ENCODE measurements around the gene NUP88.
"Not testable (repeated sequence)": the region's sequence is repeated elsewhere in the genome, so short reads cannot be mapped to it uniquely, and the experiment has no call there.

NUP88 gene

GRCh38 chr17:5419356-5419958, at the start of gene NUP88:
Gene NUP88 (minus strand): TSS chr17:5419662. CDS start chr17:5419650, 12 bp downstream.
- DNase-seq, result peak; percentile 97

GRCh38 chr17:5468075-5468473, 48.6 kb upstream of the NUP88 start:
- no peak for DNase-seq

DNA sequence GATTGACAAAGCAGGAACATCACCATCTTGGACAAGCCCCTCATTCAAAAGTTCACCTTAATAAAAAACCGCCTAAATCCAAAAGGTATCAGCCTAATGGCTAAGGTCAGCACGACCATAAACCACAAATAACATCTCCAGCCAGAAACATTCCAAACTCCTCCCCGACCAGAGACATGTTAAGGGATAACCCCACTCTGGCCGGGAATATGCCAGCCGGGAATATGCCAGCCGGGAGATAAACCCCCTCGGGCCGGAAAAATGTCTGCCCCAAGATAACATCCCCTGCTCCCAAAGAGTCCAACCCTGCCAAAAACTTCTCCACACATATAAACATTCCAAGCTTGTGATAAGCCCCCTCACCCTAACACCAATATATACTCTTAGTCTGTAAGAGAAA, 48.0 kb upstream of the NUP88 start:
- DNase-seq, result no peak

DNA sequence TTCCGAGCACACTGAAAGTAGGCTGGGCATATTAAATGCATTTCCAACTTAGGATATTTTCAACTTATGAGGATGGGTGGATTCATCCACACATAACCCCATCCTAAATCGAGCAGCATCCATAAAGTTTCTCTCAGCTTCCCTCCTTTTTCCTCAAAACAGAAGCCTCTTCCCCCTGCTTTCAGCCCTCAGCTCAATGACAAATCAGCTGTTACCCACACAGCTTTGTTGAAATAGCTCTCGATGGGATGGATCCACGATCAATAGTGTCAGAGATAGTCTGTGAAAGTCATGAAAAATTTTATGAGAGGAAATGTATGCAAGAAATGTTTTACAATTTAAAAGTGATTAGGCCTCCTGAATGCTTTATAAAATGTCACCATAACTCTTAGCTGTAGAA, 46.8 kb upstream of the NUP88 start:
- DNase-seq, result no peak

DNA sequence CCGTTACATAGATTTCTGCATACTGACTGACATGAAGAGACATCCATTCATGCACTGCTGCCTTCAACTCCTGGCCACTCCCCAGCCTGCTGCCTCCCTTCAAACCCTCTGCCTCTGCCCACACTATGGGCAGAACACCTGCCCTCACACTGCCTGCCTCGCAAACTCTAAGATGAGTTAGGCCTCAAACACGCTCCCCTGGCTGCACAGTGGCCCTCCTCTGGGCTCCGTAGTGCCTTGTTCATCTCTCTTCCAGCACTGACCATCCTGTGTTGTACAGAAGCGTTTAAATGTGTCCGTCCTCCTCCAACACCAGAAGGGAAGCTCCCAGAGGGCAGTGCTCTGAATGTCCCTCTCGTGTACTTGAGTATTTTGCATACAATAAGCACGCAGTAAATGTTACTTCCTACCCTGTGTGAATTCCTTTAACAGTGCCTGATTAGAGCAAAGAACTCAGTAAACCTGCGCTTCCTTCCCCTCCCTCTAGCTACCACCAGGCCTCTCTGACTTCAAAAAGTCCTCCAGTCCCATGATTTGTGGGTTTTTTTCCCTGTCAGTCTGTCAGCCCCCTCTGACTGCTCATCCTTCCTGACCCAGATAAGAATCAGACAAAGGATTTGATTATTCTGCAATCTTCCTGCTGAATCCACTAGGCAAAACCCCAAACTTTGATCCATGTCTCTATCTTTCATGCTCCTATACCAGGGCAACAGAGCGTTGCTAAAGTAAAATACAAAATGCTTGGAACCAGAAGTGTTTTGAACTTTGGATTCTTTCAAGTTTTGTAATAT, 45.5 kb upstream of the NUP88 start:
- DNase-seq, result no peak

DNA sequence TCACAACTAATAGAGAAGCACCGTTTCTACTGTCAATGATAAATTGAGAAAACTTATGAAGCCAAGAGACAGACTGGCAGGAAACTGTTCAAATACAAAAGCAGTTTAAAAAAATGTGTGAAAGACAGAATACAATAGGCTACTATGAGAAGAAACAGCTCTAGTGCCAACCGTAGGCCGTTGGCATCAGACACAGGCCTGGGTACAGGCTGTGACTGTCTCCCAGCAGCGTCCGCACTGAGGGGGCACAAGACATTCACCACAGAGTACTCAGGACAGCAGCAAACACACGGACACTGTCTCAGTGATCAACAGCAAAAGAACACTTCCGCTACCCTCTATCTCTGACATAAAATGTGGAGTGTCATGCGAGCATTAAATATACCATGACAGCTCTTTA, 27.3 kb upstream of the NUP88 start:
- DNase-seq, result no peak

DNA sequence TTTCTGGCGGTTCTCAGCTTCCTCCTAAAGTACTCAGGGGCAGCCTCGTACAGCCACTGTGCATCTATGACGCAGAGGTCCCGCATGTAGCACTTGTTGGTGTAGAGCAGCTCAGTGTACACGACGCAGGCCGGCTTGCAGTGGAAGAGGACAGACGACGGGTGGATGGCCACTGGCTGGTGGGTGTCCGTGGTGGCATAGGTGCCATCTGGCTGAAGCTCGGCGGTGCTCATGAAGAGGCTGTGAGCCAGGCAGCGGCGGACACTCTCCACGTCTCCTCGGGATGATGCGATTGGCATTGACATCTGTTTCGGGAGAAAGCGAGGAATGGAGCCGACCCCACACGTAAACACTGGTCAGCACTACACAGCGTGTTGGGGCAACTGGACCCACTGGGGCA, 24.7 kb upstream of the NUP88 start:
- no peak for DNase-seq

- DNase-seq, result no peak
Measured at GRCh38 chr17:5443728-5444127, 24.3 kb upstream of the NUP88 start.

- DNase-seq, result no peak
Measured at GRCh38 chr17:5439446-5439764, 19.9 kb upstream of the NUP88 start.

- peak; percentile 85 for DNase-seq
Measured at GRCh38 chr17:5438716-5439445, 19.4 kb upstream of the NUP88 start, which contains the start of gene C1QBP. Gene C1QBP (minus strand): TSS chr17:5439155. CDS start chr17:5439073, 82 bp downstream.

DNA sequence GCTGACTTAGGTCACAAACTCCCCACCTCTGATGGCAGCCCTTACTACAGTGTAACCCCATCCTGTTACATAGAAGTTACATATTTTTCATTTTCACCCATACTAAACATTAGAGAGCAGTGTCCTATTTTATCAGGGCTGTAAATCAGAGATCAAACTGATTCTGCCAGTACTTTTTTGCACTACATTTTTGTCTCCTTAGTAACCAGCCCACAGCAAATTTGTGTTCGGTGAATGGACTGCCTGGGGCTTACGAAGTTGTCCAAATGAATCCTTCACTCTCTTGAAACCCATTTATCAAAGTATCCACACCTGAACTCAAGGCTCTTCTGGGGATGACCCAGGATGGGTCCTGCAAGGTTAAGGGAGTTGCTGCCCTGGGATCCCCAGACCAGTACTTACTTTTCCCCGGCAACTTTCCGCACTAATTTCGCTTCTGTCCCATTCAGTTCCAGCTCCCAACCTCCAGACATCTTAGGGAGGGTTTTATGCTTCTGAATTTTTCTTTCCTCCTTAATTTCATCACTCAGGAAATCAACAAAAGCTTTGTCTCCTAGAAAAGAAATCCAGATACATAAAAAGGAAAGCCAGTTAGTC, 18.4 kb upstream of the NUP88 start:
- DNase-seq, result no peak

DNA sequence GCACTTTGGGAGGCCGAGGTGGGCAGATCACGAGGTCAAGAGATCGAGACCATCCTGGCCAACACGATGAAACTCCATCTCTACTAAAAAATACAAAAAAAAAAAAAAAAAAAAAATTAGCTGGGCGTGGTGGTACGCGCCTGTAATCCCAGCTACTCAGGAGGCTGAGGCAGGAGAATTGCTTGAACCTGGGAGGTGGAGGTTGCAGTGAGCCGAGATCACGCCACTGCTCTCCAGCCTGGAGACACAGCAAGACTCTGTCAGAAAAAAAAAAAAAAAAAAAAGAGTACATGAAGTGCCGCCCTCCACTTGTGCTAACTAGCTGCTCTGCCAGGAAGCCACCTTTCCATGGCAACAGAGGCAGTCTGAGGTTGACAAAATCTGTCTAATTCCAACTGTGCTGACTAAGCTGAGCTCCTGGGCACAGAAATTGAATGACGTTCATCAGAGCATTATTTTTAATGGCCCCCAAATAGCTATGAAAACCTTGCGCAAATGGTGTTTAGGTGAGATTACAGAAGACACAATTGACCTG, 16.4 kb upstream of the NUP88 start:
- not testable (repeated sequence) for DNase-seq

- no peak for DNase-seq
Measured at GRCh38 chr17:5434984-5435383, 15.5 kb upstream of the NUP88 start.

GRCh38 chr17:5431949-5432556, 12.6 kb upstream of the NUP88 start:
- DNase-seq, result no peak

DNA sequence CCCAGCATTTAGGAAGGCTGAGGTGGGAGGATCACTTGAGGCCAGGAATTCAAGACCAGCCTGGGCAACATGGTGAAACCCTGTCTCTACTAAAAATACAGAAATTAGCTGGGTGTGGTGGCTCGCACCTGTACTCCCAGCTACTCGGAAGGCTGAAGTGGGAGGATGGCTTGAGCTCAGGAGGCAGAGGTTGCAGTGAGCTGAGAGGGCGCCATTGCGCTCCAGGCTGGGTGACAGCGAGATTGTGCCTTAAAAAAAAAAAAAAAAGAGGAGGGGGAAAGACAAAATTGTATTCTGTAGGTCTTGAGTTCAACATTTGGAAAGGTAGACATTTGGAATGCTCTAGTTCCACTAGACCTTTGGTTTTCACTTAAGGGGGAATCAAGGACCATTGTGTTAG, 11.8 kb upstream of the NUP88 start:
- DNase-seq, result not testable (repeated sequence)

- no peak for DNase-seq
Measured at GRCh38 chr17:5430413-5430999, 11.0 kb upstream of the NUP88 start.

- DNase-seq, result peak; percentile 7
Measured at GRCh38 chr17:5429191-5429887, 9.9 kb upstream of the NUP88 start.

DNA sequence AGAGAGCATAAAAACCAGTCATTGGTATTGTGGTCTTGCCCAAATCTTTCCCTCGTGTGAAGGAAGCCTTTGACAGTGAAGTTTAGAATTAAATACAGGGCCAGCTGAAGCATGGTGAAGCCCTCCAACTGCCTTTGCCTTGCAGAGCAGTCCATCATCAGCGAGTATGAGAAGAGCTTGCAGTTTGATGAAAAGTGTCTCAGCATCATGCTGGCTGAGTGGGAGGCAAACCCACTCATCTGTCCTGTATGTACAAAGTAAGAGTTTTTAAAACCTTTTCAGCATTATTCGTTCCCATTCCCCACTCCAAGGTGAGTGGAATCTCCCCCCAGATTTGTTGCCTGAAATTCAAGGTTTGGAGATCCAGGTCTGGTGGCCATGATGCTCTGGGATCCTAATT, 6.4 kb upstream of the NUP88 start:
- DNase-seq, result no peak

DNA sequence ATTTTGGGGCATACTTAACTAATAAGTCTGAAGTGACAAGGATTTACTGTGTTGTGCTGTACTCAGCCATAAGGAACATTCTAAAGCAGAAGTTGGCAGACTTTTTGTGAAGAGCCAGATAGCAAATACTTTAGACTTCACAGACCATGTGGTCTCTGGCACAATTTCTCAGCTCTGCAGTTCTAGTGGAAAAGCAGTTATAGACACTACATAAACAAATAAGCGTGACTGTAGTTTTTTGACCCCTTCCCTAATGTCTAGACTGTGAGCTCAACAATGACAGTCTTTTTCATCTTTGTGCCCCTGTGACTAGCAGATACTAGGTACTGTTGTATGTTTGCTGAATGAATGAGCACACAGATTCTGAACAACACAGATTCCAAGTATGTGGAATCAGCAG, 5.4 kb upstream of the NUP88 start:
- no peak for DNase-seq

- DNase-seq, result no peak
Measured at GRCh38 chr17:5422505-5422904, 3.0 kb upstream of the NUP88 start.

DNA sequence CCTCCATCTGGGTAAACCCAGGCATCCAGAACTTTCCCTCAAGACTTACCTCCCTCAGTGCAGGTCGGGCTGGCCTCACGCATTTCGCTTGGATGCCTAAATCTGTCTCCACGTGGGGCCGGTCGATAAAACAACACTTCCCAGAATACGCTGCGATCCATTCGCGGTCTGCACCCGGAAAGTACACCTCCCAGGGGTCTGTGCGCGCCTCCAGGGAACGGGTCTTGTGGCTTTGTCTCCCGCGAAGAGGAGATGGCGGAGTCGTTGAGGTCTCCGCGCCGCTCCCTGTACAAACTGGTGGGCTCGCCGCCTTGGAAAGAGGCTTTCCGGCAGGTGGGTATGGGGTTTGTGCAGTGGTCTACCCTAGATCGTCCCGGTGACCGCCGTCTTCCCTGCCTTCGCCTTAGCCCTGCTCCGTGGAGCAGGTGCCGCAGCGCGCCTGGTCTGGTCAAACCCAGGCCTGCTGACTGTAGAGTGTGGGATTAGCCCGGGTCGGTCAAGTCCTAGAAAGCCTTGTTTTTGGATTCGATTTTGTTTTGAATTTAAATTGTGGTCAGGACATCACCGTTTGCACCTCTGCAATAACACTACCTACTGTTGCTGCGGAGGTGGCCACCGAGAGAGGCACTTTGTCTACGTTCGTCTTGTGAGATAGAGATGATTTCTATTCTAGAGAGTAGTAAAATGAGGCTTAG, 644 bp upstream of the NUP88 start, which contains the start of gene RPAIN:
TSS of gene RPAIN (plus strand) at position 224 of the 695 bp plus-strand sequence. CDS start at position 253, 29 bp downstream.
- DNase-seq, result peak; percentile 92
